H7 (cell line): Measurements from ENCODE around the gene ETV6. TPM values are rescaled to one million over a fixed set of nuclear protein-coding genes. Genes with fewer than 3 reads are reported as not detected.
"Not testable (repeated sequence)": the region's sequence is repeated elsewhere in the genome, so short reads cannot be mapped to it uniquely, and the experiment has no call there.

Source experiments
- DNase-seq: peaks from one replicate; pipeline ENCODE4 v3.0.0; 2012
- H3K27me3 ChIP-seq: 2 replicates; pipeline ENCODE4 v1.6.0; 2011; ENCODE audit warnings: mild to moderate bottlenecking, low read length; ENCODE audit not compliant: control insufficient read depth, insufficient read depth
- H3K36me3 ChIP-seq: replicated peaks from 2 replicates; pipeline ENCODE4 v1.5.1; 2011; ENCODE audit warnings: low read length; ENCODE audit not compliant: control insufficient read depth, insufficient read depth
- H3K4me3 ChIP-seq: 2 replicates; pipeline ENCODE4 v1.5.1; 2011; ENCODE audit warnings: low read depth, mild to moderate bottlenecking, control low read depth, low read length, moderate library complexity; ENCODE audit not compliant: insufficient read depth
- total RNA-seq: library from RNA; depleted of rRNA; stranded (reverse); fragments of >200 nt; shearing (Covaris generic); gene quantifications from 2 replicates; pipeline ENCODE4 v1.2.3, GENCODE V29; 2014; rRNA removed

ETV6 gene
- total RNA-seq: 5.7 and 6.2 TPM in 2 replicates

DNA sequence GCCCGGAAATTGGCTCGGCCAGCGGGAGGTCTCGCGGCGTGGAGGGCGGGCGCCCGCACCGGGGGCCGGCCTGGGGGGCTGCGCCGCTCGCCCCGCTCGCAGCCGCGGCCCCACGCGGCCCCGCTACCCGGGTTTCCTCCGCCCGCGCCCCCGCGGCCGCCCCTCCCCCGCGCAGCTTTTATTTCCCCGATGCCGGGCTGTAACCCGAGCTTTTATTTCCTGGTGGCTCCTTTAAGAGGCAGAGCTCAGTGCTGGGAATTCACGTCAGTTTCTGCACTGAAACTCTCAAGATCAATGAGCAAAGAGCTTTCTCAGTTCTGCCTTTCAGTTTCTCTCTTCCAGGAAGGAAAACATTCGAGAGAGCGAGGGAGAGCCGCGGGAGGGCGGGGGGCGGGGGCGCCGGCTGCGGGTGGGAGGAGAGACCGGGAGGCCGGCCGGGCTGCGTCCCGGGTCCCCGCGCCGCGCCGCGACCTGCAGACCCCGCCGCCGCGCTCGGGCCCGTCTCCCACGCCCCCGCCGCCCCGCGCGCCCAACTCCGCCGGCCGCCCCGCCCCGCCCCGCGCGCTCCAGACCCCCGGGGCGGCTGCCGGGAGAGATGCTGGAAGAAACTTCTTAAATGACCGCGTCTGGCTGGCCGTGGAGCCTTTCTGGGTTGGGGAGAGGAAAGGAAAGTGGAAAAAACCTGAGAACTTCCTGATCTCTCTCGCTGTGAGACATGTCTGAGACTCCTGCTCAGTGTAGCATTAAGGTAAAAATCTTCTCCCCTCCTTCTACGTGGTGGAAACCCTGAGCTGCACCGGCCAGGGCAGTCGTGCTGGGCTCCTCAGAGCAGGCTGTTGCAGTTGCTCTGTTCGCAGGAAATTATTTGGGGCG, at the start of gene ETV6:
ETV6 (plus strand) TSS at position 262 of the 873 bp plus-strand sequence; CDS start at position 716, 454 bp downstream.
- peak within 1 kb of the TSS; percentile 56 for H3K4me3 ChIP-seq
- H3K27me3 ChIP-seq: no peaks in the 10 kb centered on the region
- no peaks in the 10 kb centered on the region for H3K36me3 ChIP-seq
- DNase-seq: peak; percentile 88

DNA sequence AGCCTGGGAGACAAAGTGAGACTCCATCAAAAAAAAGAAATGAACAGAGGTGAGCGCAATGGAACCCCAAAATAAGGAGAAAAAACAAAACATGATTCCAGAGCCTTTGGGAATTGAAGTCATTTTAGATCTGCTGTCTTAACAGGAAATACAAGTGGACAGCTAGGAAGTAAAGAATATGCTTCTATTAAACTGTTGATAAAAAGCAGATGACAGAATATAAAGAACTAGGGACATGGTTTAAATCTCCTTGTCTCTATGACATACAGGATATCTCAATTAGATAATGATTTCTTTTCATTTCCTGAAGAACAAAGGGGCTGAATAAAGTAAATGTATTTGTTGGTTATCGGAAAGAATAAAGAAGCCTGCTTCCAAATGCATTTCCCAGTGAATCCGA, 49.3 kb upstream of the ETV6 start:
- DNase-seq: no peak
- Histone ChIP-seq H3K27me3 (no peaks in the 10 kb centered on the region), H3K36me3 (no peaks in the 10 kb centered on the region), H3K4me3 (no peak overlapping the region)

DNA sequence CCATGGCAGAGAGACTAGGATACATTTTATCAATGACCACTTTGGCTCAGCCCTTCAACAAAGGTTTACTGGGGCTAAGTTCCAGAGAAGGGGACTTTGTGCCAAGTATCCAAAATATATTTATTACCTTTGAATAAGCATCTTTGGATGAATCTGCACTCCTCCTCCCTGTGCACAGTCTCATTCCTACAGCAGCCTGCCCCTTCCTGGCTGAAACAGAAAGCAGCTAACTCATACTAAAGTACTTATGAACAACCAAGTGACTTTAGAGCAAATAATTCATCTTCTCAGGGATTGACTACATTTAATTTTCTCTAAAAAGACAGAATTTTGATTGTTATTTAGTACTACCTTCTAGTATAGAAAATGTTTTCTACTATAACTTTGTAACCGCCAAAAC, 47.8 kb upstream of the ETV6 start:
- H3K4me3 ChIP-seq: no peak overlapping the region
- H3K27me3 ChIP-seq: no peaks in the 10 kb centered on the region
- H3K36me3 ChIP-seq: no peaks in the 10 kb centered on the region
- no peak for DNase-seq

DNA sequence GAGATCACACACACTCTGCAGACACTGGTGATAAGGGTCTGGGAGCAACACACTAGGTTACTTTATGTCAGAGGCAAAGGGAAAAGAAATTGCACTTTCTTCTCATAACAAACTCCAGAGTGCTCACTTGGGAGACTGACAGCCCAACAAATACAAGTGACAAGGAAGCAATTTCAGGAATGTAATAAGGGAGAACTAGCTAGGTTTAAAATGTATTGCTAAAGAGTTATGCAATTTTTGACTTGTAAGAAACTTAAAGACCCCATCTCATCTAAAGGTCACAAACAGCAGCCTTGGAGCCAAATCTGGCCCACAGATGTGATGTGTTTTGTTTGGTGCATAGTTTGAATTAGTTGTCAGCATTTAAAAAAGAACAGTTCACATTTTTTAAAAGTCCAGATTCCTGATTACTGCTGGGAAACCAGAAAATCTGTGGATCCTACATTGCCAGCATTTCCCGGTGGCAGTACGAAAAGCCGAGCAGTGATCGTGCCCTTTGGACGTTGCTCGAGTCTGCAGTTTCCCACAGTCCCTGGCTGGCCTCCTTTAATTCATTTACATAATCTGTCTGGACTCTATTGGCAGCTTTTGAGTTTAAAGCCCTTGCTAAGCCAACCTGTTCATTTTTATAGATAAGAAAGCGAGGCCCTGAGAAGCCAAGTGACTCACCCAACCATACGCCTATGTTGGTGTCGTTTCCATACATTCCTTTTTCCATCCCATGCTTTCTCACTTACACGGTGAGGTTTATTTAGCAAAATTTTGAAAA, 42.0 kb upstream of the ETV6 start:
- Histone ChIP-seq H3K27me3 (no peaks in the 10 kb centered on the region), H3K36me3 (no peaks in the 10 kb centered on the region), H3K4me3 (no peak overlapping the region)
- DNase-seq: no peak

DNA sequence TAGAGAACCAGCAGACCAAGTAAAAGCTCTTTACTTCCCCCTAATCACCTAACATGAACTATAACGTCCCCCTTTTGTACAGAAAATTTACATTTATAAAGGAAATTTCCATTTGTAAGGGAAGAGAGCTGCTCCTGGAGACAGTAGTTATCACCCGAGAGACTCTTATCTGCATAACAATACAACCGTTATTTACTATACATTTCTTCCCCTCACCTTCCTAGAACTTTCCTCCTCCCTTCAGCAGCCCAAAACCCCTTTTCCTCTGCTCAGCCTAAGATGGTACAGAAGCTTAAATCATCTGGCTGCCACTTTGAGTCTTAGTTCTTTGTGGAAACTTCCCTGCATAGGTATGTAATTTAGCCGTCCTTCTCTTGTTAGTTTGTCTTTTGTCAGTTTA, 40.4 kb upstream of the ETV6 start:
- no peak overlapping the region for H3K4me3 ChIP-seq
- no peaks in the 10 kb centered on the region for H3K36me3 ChIP-seq
- no peaks in the 10 kb centered on the region for H3K27me3 ChIP-seq
- no peak for DNase-seq

- no peak for DNase-seq
Measured at GRCh38 chr12:11615481-11615880, 34.0 kb upstream of the ETV6 start.

DNA sequence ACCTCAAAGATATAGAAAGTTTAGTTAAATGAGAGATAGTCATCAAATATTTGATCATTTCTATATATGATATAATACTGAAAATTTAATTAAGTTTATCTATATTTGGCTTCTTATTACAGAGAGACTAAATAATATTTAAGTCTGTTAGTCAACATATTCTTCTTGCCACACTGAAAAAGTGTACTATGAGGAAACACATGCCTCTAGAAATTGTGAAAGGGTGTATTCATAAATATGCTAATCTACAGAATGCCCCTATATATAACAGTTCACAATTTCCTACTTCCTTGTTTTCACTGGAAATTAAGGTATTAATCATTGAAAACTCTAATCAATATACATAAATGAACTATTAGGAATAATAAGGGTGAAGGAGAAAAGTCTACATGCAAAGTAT, 31.4 kb upstream of the ETV6 start:
- no peak for DNase-seq
- no peaks in the 10 kb centered on the region for H3K27me3 ChIP-seq

More at GRCh38 chr12:11615481-11615880, 34.0 kb upstream of the ETV6 start:
- Histone ChIP-seq H3K4me3 (no peak overlapping the region), H3K27me3 (no peaks in the 10 kb centered on the region), H3K36me3 (no peaks in the 10 kb centered on the region)

DNA sequence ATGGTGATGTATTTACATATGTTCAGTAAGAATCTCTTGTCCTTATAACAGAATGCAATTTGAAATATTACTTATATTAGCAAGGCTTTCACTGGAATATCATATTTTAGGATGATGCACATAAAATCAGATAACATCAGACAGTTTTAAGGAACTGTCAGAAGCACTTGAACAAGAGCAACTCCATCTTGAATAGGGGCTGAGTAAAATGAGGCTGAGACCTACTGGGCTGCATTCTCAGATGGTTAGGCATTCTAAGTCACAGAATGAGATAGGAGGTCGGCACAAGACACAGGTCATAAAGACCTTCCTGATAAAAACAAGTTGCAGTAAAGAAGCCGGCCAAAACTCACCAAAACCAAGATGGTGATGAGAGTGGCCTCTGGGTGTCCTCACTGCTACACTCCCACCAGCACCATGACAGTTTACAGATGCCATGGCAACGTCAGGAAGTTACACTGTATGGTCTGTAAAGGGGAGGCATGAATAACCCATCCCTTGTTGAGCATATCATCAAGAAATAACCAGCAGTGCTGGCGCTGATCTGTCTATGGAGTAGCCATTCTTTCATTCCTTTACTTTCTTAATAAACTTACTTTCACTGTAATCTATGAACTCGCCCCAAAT, 27.6 kb upstream of the ETV6 start:
- no peaks in the 10 kb centered on the region for H3K36me3 ChIP-seq
- no peaks in the 10 kb centered on the region for H3K27me3 ChIP-seq
- no peak for DNase-seq
- no peak overlapping the region for H3K4me3 ChIP-seq

More for the DNA sequence above, 31.4 kb upstream of the ETV6 start:
- Histone ChIP-seq H3K36me3 (no peaks in the 10 kb centered on the region), H3K4me3 (no peak overlapping the region)

DNA sequence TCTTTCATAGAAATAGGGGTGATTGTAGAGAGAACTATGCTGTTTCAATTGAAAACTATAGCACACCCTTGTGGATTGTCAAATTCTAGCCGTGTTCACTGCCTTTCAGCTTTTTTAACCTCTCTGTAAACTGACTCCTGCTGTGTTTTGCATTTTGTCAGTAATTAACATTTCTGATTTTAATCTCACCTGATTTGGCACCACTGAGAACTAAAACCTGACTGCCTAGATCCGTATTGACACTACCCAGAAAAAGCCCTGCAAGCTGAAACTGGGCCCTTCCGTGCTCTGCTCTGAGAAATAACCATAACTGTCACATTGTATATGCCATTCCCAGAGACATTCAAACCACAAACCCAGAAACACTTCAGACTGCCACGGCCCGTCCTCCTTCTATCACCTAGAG, 26.6 kb upstream of the ETV6 start:
- Histone ChIP-seq H3K27me3 (no peaks in the 10 kb centered on the region), H3K4me3 (no peak overlapping the region), H3K36me3 (no peaks in the 10 kb centered on the region)
- DNase-seq: no peak

DNA sequence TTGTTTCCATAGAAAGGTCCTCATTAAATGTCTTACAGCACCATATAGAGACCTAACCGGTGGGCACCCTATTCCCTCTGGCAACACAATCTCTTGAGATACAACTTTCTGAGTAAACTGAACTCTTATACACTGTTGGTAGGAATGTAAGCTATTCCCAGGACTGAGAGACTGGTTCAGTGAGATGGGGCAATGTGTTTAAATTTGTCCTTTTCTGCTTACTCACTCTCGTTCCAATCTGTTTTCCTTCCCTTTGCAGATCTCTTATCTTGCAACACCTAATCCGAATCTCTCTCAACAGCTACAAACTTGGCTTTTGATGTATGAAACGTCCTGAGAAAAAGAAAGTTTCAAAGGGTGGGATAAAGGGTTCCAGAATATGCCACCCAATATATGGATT, 26.1 kb upstream of the ETV6 start:
- no peaks in the 10 kb centered on the region for H3K27me3 ChIP-seq
- no peaks in the 10 kb centered on the region for H3K36me3 ChIP-seq
- DNase-seq: no peak
- no peak overlapping the region for H3K4me3 ChIP-seq

DNA sequence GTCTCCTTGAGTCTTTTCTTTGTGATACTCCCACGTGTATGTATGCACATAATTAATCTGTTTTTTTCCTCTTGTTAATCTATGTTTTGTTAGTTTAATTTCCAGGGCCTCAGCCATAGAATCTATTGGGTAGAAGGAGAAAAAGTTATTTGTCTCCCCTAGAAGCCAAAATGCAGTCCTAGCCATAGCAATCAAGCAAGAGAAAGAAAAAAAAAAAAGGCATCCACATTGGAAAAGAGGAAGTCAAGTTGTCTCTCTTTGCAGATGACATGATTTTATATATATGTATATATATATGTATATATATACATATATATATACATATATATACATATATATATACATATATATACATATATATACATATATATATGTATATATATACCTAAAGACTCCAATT, 25.4 kb upstream of the ETV6 start:
- no peaks in the 10 kb centered on the region for H3K27me3 ChIP-seq
- H3K4me3 ChIP-seq: no peak overlapping the region
- DNase-seq: no peak
- H3K36me3 ChIP-seq: no peaks in the 10 kb centered on the region

GRCh38 chr12:11627709-11628108, 21.8 kb upstream of the ETV6 start:
- H3K36me3 ChIP-seq, DNase-seq, H3K4me3 ChIP-seq, H3K27me3 ChIP-seq: not testable (repeated sequence)

GRCh38 chr12:11628353-11628752, 21.1 kb upstream of the ETV6 start:
- DNase-seq: no peak
- H3K4me3 ChIP-seq: no peak overlapping the region

DNA sequence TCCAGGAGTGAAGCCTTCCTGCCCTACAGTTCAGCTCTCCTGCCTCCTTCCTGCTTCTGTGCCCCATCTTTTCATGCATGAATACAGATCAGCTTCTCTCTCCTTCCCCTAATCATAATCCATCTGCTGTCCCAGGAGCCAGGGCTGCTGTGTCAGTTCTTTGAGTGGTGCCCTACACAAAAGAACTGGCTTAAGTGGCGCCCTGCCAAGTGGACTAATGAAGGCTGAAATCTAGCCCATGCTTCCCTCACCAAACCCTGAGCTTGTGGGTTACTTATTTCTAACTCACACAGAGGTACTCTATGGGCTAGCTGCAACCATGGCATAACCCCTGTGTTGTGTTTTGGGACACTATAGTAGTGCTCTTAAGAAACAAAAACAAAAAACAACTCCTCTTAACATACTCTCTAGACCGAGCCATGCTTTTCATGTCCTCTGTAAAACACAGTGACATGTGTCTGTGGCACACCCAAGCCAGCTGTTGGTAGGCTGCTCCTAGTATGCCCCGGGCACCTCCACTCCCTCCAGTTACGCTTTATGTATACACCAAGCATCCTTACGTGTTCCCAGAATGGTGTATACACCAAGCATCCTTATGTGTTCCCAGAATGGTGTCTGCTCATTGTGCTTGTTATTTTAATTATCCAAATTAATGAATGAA, 19.3 kb upstream of the ETV6 start:
- no peaks in the 10 kb centered on the region for H3K27me3 ChIP-seq
- H3K4me3 ChIP-seq: no peak overlapping the region
- no peak for DNase-seq
- H3K36me3 ChIP-seq: no peaks in the 10 kb centered on the region

More at GRCh38 chr12:11628353-11628752, 21.1 kb upstream of the ETV6 start:
- Histone ChIP-seq H3K36me3 (no peaks in the 10 kb centered on the region), H3K27me3 (no peaks in the 10 kb centered on the region)
